ENCODE results near the gene SPTBN1.

Gene SPTBN1

DNA sequence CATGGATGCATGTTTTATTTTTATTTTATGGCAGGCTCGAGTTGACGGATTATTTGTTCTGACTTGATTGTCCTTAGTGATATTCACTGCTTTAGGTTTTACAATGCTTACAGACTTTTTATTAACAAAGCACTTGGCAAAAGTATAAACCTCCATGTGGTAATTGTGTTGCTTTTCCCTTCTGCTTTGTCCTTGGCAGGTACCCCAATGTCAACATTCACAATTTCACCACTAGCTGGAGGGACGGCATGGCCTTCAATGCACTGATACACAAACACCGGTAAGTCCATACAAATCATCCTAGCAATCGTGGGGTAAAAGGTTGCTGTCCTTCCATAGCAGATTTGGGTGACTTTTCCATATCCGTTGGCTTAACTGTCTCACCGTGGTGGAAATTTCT, 161.3 kb downstream of the SPTBN1 start:
- no peak for DNase-seq

DNA sequence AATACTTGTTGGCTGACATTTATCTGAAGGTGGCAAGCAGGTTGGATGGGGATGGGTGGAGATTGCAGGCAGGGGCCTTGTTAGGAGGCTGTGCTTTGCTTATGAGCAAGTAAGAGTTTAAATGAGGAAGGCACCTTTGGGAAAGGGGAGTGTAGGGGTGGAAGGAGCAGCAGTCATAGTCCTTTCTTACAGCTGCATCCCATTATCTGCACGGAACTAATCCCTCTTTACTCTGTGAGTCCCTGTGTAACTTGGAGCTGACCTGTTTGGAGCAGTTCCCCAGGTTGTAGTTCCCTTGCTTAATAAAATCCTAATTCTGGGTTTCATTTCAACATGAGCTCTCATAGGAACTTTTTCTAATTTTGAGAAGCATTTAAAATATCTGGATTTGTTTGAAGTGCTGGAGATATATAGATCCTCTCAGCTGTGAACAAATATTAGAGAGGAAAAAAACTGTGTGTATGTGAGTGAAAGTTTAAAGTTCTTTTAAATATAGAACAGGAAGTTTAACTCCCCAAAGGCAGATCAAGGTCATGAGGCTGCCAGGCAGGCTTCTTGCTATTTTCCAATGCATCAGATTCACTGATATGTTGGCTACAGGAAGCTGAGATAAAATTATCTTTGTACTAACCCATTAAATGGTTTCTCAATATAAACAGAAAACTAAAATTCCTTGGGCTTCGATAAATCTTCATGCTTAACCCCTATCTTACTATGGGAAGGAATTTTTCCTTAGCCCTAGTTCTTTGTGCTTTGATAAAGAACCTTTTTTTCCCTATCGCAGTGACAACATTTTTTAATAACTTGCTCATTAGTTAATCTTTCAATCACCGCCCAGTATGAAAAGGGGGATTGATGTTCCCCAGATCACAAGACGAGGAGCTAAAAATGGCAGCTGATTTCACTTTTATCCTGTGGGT, 162.8 kb downstream of the SPTBN1 start:
- no peak for DNase-seq

DNA sequence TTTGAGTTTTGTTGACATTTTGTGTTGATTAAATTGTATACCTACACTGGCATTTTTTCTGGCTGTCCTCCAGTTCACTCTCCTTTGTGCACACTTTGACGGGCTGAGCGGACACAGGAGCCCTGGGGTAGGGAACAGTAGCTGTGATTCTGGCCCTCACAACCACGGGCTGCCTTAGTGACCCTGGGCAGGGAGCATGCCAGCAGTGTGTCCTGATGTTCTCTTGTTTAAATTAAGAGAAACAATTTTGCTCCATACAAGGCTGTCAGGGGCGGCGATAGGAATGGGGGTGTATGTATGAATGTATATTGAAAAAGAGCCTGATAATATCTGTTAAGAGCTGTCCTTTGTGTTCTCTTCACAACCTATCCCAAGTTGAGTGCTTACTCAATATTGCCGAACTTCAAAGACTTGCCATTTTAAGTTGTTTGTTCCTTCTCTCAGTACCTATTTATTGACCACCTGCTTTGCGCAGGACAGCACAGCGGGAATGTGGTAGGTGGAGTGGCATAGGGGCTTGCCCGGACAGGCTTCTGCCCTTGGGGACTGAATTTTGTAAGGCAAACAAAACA, 163.6 kb downstream of the SPTBN1 start:
- DNase-seq: no peak

DNA sequence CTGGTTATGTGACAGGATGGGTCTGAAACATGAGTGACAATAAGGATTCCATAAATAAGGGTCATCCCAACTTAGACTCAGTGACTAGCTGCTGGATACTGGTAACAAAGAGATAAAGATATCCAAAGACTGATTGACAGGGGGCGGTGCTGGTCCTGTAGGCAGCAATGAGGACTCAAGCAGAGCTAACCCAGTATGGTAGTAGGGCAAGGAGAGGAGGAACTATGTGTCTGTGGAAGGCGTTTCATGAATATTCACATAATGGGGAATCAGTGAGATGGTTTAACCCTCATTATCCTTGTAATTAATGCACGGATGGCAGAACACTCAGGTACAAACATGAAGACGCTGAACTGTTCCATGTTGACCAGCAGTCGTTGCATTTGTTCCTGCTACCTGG, 164.8 kb downstream of the SPTBN1 start:
- no peak for DNase-seq

DNA sequence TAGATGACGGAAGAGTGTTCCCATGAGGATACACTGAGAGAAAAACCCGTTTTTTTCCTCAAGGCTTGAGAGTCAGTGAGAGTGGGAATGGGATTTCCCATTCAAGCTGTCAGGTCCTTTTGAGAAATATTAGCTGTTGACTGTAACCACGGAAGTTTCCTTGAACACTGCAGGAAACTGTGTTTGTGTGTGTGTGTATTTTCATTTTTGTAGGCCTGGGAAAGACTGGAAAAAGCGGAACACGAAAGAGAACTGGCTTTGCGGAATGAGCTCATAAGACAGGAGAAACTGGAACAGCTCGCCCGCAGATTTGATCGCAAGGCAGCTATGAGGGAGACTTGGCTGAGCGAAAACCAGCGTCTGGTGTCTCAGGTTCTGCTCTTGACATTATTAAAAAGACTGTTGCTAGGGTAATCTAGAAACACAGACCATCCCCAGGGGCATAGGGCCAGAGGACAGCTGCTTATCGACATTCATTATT, 168.5 kb downstream of the SPTBN1 start:
- DNase-seq: no peak

DNA sequence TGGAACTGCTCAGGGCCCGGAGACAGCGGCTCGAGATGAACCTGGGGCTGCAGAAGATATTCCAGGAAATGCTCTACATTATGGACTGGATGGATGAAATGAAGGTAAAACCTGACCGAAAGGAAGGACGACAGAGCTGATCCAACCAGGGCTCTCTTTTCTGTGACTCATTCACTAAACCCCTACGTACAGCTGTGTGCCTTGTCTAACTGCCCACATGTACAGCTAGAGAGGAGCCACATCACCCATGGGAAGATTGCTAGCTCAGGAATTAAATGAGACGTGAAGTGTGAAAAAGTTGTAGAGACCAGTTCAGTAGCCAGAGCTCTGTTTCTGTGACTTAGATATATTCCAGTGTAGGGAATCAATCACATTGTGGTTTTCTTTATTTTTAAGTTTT, 170.0 kb downstream of the SPTBN1 start:
- no peak for DNase-seq

DNA sequence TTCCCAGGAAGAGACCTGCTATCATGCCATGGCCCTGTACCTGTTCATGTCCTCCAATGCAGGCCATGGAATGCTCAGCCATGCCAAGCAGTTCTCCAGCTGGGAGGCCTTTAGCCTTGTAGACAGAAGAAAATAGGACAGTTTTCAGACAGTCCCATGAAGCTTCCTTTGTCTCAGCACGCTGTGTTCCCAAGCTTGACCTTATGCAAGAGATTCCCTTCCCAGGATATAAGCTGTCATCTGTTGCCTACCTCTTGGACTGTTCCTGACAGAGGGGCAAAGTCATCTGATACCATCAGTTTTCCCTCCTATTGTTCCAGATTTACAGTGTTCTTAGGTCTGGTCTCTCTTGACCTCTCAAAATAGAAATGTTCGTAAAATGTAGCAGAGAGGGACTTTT, 170.8 kb downstream of the SPTBN1 start:
- DNase-seq: no peak

DNA sequence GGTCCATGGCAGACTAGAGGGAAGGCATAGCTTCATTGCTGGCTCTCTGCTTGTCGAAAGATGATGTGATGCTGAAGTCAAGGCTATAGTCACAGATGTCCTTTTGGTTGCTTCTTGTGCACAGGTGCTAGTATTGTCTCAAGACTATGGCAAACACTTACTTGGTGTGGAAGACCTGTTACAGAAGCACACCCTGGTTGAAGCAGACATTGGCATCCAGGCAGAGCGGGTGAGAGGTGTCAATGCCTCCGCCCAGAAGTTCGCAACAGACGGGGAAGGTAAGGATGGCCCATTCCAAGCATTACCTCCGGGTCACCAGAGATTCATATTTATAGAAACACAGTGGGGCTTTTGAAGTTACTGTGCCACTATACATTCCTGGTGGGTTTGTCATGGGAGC, 171.8 kb downstream of the SPTBN1 start:
- no peak for DNase-seq

DNA sequence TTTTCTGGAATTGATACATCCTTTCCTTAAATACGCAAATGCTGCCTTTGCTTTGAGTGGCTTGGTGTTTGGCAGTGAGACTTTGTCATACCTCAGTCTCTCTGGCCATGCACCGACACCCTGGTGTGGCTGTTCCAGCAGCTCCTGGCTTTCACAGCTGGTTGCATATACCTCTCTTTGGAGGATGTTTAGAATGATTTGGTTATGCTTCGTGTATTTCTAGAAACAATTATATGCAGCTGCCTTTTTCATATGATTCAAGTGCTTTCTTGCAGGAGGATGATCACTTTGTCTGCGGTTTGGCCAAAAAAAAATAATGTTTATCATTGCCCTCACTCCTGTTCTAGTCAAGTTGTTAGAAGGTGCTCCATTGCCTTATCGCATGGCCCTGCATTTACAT, 172.3 kb downstream of the SPTBN1 start:
- no peak for DNase-seq

DNA sequence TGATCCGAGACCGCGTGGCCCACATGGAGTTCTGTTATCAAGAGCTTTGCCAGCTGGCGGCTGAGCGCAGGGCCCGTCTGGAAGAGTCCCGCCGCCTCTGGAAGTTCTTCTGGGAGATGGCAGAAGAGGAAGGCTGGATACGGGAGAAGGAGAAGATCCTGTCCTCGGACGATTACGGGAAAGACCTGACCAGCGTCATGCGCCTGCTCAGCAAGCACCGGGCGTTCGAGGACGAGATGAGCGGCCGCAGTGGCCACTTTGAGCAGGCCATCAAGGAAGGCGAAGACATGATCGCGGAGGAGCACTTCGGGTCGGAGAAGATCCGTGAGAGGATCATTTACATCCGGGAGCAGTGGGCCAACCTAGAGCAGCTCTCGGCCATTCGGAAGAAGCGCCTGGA, 172.8 kb downstream of the SPTBN1 start:
- no peak for DNase-seq

DNA sequence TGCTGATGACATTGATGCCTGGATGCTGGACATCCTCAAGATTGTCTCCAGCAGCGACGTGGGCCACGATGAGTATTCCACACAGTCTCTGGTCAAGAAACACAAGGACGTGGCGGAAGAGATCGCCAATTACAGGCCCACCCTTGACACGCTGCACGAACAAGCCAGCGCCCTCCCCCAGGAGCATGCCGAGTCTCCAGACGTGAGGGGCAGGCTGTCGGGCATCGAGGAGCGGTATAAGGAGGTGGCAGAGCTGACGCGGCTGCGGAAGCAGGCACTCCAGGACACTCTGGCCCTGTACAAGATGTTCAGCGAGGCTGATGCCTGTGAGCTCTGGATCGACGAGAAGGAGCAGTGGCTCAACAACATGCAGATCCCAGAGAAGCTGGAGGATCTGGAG, 173.3 kb downstream of the SPTBN1 start:
- no peak for DNase-seq

DNA sequence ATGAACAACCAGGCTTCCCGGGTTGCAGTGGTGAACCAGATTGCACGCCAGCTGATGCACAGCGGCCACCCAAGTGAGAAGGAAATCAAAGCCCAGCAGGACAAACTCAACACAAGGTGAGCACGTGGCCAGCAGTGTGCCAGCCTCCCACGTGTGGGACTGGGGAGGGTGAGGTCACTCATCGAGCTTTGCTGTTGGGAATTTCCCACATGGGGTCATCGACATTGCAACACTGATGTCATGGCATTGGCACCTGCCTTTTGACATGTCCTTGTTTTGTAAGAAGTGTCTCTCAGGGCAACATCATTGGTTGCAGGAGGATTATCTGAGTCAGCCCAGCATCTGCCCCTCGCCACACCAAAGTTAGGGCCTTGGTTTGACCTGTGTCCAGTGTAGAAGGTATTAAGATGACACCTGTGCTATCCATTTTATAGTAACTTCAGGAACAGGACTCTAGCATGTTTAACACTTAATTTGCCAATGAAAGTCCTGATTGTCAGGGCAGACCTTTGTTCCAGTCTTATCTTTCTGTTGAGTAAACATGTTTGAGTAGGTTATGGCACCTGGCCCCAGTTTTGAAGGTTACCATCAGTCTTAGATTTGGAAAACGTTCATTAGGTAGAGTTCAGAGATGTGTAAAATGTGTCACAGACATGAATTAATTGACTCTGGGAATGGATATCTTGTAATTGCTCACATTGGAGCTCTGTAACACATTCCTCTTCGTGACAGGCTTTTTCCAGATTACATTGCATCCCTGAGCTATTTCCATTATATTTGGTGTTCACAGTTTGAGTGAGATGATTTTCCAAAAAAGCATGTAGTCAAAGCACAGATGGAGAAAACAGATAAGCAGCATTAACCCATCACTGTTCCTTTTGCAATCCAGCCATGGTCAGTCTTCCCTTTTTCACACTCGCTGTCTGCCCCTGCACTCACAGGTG, 174.1 kb downstream of the SPTBN1 start:
- no peak for DNase-seq

DNA sequence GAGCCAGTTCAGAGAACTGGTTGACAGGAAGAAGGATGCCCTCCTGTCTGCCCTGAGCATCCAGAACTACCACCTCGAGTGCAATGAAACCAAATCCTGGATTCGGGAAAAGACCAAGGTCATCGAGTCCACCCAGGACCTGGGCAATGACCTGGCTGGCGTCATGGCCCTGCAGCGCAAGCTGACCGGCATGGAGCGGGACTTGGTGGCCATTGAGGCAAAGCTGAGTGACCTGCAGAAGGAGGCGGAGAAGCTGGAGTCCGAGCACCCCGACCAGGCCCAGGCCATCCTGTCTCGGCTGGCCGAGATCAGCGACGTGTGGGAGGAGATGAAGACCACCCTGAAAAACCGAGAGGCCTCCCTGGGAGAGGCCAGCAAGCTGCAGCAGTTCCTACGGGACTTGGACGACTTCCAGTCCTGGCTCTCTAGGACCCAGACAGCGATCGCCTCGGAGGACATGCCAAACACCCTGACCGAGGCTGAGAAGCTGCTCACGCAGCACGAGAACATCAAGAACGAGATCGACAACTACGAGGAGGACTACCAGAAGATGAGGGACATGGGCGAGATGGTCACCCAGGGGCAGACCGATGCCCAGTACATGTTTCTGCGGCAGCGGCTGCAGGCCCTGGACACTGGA, 174.9 kb downstream of the SPTBN1 start:
- no peak for DNase-seq

DNA sequence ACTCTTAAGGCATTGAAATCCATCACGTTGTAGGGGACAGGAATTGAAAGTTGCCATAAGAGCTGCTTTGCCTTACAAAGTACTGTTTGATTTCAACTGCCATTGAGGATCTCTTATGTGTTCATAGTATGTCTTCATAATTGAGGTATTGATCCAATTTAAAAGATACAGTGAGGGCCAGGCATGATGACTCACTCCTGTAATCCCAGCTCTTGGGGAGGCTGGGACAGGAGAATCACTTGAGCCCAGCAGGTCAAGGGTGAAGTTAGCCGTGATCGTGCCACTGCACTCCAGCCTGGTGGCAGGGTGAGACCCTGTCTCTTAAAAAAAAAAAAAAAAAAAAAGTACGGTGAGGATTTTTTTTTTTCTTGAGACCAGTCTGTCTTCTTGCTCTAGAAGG, 175.6 kb downstream of the SPTBN1 start:
- DNase-seq: no peak

DNA sequence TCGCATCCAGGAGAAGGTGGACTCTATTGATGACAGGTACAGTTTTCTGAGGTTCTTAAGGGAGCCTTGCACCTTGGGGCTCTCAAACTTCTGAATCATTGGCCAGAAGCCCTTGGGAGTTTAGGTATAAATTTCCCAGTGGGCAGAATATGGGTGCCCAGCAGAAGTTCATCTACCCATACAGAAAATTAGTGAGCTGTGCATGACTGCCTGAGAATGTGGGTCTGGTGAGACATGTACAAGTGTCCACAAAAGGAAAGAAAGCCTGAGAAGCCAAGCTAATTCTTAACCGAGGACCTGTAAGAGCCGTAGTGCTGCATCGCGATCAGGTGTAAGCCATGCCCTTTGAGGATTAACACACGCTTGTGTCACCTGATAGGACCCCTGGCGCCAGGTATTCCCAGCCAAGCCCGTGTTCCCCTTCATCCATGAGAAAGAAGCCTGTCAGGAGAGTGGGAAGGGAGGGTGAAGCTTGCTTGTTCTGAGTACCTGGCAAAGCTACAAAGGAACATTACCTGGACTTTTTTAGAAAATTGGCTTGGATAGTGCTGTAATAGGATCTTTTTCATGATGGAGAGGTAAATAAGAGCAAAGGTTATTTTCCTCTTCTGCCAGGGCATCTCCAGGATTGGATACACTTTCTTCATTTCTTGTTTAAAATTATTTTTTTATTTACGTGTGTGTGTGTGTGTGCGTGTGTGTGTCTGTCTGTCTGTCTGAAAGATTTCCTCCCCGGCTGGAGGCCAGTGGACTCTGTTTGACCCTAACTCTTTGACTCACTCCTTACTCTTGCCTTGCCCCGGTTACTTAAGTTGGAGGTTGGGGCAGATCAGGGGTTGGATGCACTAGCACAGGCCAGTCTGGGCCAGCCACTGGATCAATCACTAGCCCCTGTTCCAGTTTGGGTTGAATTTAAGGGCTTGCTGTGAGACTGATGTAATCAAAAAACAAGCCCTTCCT, 176.9 kb downstream of the SPTBN1 start:
- no peak for DNase-seq

DNA sequence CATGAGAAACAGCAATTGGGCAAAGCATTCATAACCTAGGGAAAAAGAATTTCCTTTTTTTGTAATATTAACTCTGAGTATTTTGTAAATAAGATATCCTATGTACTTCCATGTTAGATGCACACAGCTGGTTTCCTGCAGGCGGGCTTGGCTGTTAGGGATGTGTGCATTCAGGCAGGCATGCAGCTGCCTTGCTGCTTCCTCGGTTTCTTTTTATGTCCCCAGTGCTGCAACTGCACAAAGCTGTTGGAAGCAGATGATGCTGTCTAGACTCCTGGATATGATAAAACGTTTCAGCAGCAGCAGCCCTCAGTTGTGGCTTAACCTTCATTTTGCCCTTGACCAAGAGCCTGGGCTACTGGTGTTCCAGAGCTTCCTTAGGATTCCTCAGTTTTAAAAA, 177.9 kb downstream of the SPTBN1 start:
- no peak for DNase-seq

DNA sequence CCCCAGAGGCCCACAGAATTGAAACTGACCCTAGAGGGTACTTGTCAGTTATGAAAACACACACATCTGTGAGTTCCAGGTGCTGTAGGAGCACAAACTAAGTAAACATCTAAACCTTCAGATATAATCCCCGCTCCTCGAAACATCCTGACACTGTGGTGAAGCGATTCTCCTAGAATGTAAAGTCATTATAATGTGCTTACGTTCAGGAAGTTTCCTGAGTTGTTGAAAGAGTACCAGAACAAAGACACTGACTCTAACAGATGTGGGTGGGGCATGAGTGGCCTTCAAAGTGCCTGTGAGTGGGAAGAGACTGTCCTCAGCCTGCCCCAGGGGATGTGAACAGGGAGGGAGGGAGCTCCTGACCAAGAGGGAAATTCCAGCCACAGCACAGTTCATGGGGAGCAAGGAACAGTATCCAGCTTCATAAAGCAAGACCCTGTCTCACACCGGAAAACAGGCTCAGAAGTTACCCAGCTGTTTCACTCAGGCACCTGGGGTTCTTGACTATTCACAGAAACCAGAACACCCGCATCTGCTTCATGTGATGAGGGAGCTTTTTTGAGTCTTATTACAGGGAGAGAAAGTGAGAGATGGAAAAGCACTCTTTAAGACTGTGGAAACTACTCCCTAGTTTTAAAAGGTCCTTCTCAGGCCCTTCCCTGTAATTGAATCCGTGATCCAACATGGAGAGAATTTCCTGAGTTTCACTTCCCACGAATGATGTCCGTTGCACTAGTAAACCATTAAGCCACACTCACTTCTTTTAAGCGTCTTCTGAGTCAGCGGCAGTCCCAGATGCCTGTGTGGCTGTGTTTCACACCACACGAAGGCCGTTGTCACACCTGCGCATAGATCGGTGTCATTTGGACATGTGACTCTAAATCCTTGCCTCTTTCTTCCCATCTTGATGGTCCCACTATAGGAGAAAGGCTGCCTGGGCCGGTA, 178.7 kb downstream of the SPTBN1 start:
- DNase-seq: no peak

DNA sequence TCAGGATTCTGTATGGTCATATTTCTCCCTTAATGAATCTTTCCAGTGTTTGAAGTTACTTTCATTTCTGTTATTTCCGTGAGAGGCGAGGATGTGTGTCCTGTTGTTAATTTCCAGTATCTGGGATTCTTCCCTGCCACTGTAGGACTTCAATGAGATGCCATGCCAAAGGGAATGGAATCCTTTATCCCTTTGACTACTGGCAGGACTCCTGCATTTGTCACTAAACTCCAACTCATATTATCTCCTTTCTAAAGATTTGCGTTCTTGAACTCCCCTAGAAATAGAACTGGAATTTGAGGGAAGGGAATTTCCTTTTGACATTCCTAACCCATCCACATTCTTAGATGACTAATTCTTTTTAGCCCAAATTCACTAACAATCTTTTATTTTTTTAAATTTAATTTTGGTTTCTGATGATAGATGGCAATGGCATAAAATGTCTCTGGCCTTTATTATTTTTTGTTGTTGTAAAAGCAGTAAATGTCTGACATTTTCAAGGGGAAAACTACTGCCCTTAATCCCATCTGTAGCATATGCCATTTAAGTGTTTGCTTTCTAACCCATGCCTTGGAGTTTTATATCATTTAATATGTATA, 179.5 kb downstream of the SPTBN1 start:
- no peak for DNase-seq

DNA sequence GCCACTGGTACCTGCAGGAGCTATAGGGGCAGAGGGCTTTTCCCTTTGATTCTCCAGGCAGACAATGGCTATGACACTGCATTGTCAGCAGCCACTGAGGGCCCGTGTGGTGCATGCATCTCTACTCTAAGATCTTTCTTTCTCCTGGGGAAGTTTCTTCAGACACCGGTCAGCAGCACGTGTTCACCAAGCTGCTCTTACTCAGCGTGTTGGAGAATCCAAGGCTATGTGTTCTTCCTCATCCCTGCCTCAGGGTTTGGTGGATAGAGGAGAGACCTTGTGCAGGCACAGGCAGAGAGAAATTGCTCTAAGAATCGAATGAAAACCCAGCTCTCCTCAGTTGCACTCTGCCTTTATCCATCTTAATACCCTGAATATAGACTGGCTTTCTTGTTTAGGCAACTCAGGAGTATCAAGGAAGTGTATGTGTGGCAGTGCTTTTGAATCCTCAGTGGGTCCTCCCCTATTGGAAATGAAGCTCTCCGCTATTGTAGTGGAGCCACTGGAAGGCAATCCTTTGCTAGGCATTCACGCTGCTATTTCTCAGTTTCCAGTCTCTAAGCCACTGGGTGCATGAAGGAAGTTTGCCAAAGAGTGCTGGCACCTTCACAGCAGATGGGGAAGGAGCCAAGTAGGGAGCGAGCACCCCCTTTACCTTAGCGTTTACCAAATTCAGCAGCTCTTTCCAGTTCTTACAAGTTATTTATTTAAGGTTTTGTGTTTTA, 180.4 kb downstream of the SPTBN1 start:
- DNase-seq: peak in 1 of 2 experiments; percentile 7
